RWPE2 (cell line): Measurements from ENCODE around the gene PDLIM4.

Source experiments
- ATAC-seq: fragments of 200-7000 bp; cut with Tn5 transposase; 3 replicates; pipeline ENCODE4 v1.9.1; 2021; ENCODE audit warnings: low read depth
- DNase-seq: peaks from one replicate; pipeline ENCODE4 v3.0.0-alpha.2; 2020; ENCODE audit warnings: low spot score
- H3K27ac ChIP-seq: fragments of 450-650 bp; 2 replicates; pipeline ENCODE4 v1.5.1; 2017; ENCODE audit warnings: mild to moderate bottlenecking; ENCODE audit not compliant: poor library complexity, severe bottlenecking
- H3K27me3 ChIP-seq: fragments of 250-450 bp; sonication (Bioruptor Pico); 2 replicates; pipeline ENCODE4 v1.5.1; 2021; ENCODE audit warnings: mild to moderate bottlenecking, moderate library complexity; ENCODE audit not compliant: insufficient read depth, poor library complexity, severe bottlenecking
- H3K36me3 ChIP-seq: fragments of 250-450 bp; sonication (Bioruptor Pico); 2 replicates; pipeline ENCODE4 v1.5.1; 2020; ENCODE audit warnings: low read depth, mild to moderate bottlenecking, moderate library complexity
- H3K4me1 ChIP-seq: fragments of 250-450 bp; sonication (Bioruptor Pico); 2 replicates; pipeline ENCODE4 v1.5.1; 2021; ENCODE audit warnings: mild to moderate bottlenecking, moderate library complexity; ENCODE audit not compliant: insufficient read depth, poor library complexity, severe bottlenecking
- H3K4me3 ChIP-seq: fragments of 250-450 bp; sonication (Bioruptor Pico); 2 replicates; pipeline ENCODE4 v1.5.1; 2021; ENCODE audit warnings: mild to moderate bottlenecking, moderate library complexity; ENCODE audit not compliant: severe bottlenecking
- H3K9me3 ChIP-seq: fragments of 250-450 bp; sonication (Bioruptor Pico); 2 replicates; pipeline ENCODE4 v1.5.1; 2021; ENCODE audit warnings: mild to moderate bottlenecking, moderate library complexity; ENCODE audit not compliant: severe bottlenecking
- CTCF ChIP-seq: fragments of 450-650 bp; IDR thresholded peaks from one replicate; pipeline ENCODE4 v1.5.1; 2017; ENCODE audit warnings: mild to moderate bottlenecking, moderate library complexity; ENCODE audit not compliant: poor library complexity, severe bottlenecking

PDLIM4 gene

GRCh38 chr5:132295505-132296411 lies 38.3 kb downstream of the PDLIM4 start:
- Histone ChIP-seq H3K4me1 (peaks cover 17% of the 10 kb centered on the region), H3K36me3 (no peaks in the 10 kb centered on the region), H3K27me3 (no peaks in the 10 kb centered on the region), H3K27ac (peak overlapping the region; percentile 89), H3K4me3 (peak overlapping the region; percentile 43), H3K9me3 (no peaks in the 10 kb centered on the region)
- no peak for TF ChIP-seq CTCF
- ATAC-seq (0 out of 3 replicates have a peak, but pooled peaks have one; percentile 1), DNase-seq (no peak)

GRCh38 chr5:132296412-132297016 lies 39.0 kb downstream of the PDLIM4 start:
- H3K27ac ChIP-seq = peak overlapping the region; percentile 89
- no peak overlapping the region for H3K4me3 ChIP-seq

GRCh38 chr5:132297211-132297940 lies 39.9 kb downstream of the PDLIM4 start:
- no peak for ATAC-seq

More at GRCh38 chr5:132296412-132297016, 39.0 kb downstream of the PDLIM4 start:
- no peak for TF ChIP-seq CTCF
- Histone ChIP-seq H3K4me1 (peaks cover 17% of the 10 kb centered on the region), H3K27me3 (no peaks in the 10 kb centered on the region), H3K36me3 (no peaks in the 10 kb centered on the region), H3K9me3 (no peaks in the 10 kb centered on the region)
- no peak for DNase-seq
- no peak for ATAC-seq

More at GRCh38 chr5:132297211-132297940, 39.9 kb downstream of the PDLIM4 start:
- DNase-seq = no peak
- peaks cover 17% of the 10 kb centered on the region for H3K4me1 ChIP-seq
- H3K27ac ChIP-seq = no peak overlapping the region
- no peaks in the 10 kb centered on the region for H3K36me3 ChIP-seq
- H3K9me3 ChIP-seq = no peaks in the 10 kb centered on the region
- H3K27me3 ChIP-seq = no peaks in the 10 kb centered on the region
- H3K4me3 ChIP-seq = no peak overlapping the region
- TF ChIP-seq CTCF = no peak
